PC-9 (cell line): ENCODE results near the gene ACACA. TPM values are rescaled to one million over a fixed set of nuclear protein-coding genes. Genes with fewer than 3 reads are reported as not detected.
"Not testable (repeated sequence)": the region's sequence is repeated elsewhere in the genome, so short reads cannot be mapped to it uniquely, and the experiment has no call there.

ENCODE experiments used
- BruUV-seq: library from RNA; stranded (reverse); fragments of 400-500 nt; replicated peaks from 2 replicates; lab custom pipeline; 2021; lab: Mats Ljungman, UMichigan
- CTCF ChIA-PET: fragments of 300-600 bp; sonication (Branson Sonifier 250); formaldehyde crosslinking; loops from one replicate; lab custom pipeline; 2022; ENCODE audit warnings: antibody characterized with exemption; lab: Charles Lee
- POLR2A ChIA-PET: fragments of 300-600 bp; sonication (Branson Sonifier 250); formaldehyde crosslinking; loops from one replicate; lab custom pipeline; 2022; ENCODE audit warnings: antibody characterized with exemption; ENCODE audit not compliant: unreplicated experiment; lab: Charles Lee
- DNase-seq, 2 experiments: peaks; one replicate each; pipeline versions ENCODE4 v3.0.0 to v3.0.0-alpha.2; 2015 to 2022; ENCODE audit warnings: mixed read lengths in 1 of 2
- H2AFZ ChIP-seq: fragments of 200-600 bp; sonication (generic); 2 replicates; pipeline ENCODE4 v1.8.1; 2017; ENCODE audit warnings: antibody characterized with exemption
- H3F3A ChIP-seq: fragments of 200-600 bp; sonication (generic); 2 replicates; pipeline ENCODE4 v1.8.1; 2017; ENCODE audit warnings: antibody characterized with exemption, mild to moderate bottlenecking, low read depth; ENCODE audit not compliant: insufficient read depth
- H3K27ac ChIP-seq: fragments of 200-600 bp; sonication (generic); 2 replicates; pipeline ENCODE4 v1.6.1; 2016; ENCODE audit warnings: mixed run types
- H3K27me3 ChIP-seq: fragments of 200-600 bp; sonication (generic); 2 replicates; pipeline ENCODE4 v1.6.1; 2016; ENCODE audit warnings: low read depth, mixed run types; ENCODE audit not compliant: insufficient read depth
- H3K36me3 ChIP-seq: fragments of 200-600 bp; sonication (generic); 2 replicates; pipeline ENCODE4 v1.6.1; 2016; ENCODE audit warnings: low read depth, mixed run types
- H3K4me1 ChIP-seq: fragments of 200-600 bp; sonication (generic); replicated peaks from 2 replicates; pipeline ENCODE4 v1.6.1; 2016; ENCODE audit warnings: mixed run types; ENCODE audit not compliant: insufficient read depth
- H3K4me2 ChIP-seq: fragments of 200-600 bp; sonication (generic); 2 replicates; pipeline ENCODE4 v1.6.1; 2017; ENCODE audit warnings: mixed run types
- H3K4me3 ChIP-seq: fragments of 200-600 bp; sonication (generic); 2 replicates; pipeline ENCODE4 v1.6.1; 2016; ENCODE audit warnings: mixed run types
- H3K79me2 ChIP-seq: fragments of 200-600 bp; sonication (generic); 2 replicates; pipeline ENCODE4 v1.6.1; 2017; ENCODE audit warnings: low read depth, mixed run types
- H3K9me2 ChIP-seq: fragments of 200-600 bp; sonication (generic); 2 replicates; pipeline ENCODE4 v1.8.1; 2017; ENCODE audit warnings: mild to moderate bottlenecking; ENCODE audit not compliant: insufficient read depth
- H3K9me3 ChIP-seq: fragments of 200-600 bp; sonication (generic); 2 replicates; pipeline ENCODE4 v1.8.1; 2016; ENCODE audit warnings: low read depth; ENCODE audit not compliant: insufficient read depth
- H4K20me1 ChIP-seq: fragments of 200-600 bp; sonication (generic); 2 replicates; pipeline ENCODE4 v1.8.1; 2017; ENCODE audit not compliant: insufficient read depth
- EZH2 ChIP-seq: fragments of 200-600 bp; sonication (generic); IDR thresholded peaks from 2 replicates; pipeline ENCODE4 v1.8.0; 2017; ENCODE audit warnings: antibody characterized with exemption, low read depth
- intact Hi-C: fragments of 100-400 bp; cut with micrococcal nuclease; formaldehyde crosslinking; loops from one replicate; pipeline ENCODE4 v1.10.0; 2022; ENCODE audit not compliant: unreplicated experiment
- total RNA-seq: library from RNA; stranded (reverse); gene quantifications from 2 replicates; pipeline ENCODE4 v1.2.3, GENCODE V29; 2021
- TF ChIP-seq, protein P1 (sequence below): fragments of 200-600 bp; sonication (generic); conservative IDR thresholded peaks from 2 replicates; pipeline ENCODE4 v1.6.1; 2017; ENCODE audit warnings: mixed run types, antibody characterized with exemption, mild to moderate bottlenecking, moderate library complexity

ACACA gene
- total RNA-seq, 1 experiment from 2014 or later: 185 TPM

DNA sequence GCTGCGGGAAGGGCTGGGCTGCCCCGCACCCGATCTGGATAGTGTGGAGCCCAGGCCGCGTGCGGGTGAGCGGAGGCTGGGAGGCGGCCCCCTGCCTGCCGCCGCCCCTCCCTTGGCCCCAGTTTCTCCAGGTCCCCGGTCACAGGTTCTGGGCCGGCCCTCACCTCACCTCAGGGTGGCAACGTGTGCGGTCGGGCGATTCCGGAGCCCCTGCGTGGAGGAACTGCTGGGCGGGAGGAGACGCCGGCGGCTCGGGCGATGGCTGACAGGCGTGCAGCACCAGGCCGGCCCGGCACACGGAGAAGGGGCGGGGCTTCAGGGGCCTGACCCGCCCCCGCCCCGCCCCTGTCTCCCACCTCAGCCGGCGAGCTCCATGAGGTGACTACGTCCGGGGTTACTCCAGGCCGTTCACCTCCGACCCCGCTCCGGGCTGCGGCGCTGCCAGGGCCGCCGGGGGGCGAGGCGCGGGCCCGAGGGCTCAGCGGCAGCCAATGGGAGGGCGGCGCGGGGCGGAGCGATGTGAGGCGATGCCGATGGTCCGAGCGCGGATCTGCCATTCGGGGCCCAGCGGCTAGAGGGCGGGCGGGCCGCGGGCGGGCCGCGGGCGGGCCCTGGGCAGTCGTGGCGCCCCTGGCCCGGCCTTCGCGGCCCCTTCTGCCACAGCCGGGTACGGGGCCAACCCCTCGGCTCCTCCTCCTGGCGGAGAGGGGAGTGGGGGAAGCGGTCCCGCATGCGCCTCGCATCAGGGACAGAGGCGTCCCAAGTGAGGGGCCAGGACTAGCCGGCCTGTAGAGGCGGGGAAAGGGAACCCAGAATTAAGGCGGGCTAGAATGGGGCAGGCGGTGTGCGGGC is 47.6 kb downstream of the ACACA start:
- Histone ChIP-seq H3K27me3 (no peaks in the 10 kb centered on the region), H3K4me2 (peak overlapping the region; percentile 97), H3K79me2 (peaks cover 48% of the 10 kb centered on the region), H3K4me3 (peak overlapping the region; percentile 97), H2AFZ (peak overlapping the region; percentile 81), H3K36me3 (peaks cover 15% of the 10 kb centered on the region), H3F3A (peaks cover 22% of the 10 kb centered on the region; the same call in 1 of the 2 replicates), H3K4me1 (peaks cover 51% of the 10 kb centered on the region), H3K9me3 (no peaks in the 10 kb centered on the region), H3K9me2 (no peaks in the 10 kb centered on the region), H3K27ac (peak overlapping the region; percentile 88), H4K20me1 (peaks cover 15% of the 10 kb centered on the region)
- ChIA-PET CTCF (interaction anchor here (1.0 kb wide), 1 partner anchor 14 kb away, joined by 3 read pairs; no protein-coding TSS in a partner anchor), POLR2A (interaction anchor here (0.6 to 0.7 kb wide), 6 partner anchors 14 to 469 kb away, joined by 3 to 5 read pairs (median 4); partner anchors contain the start of gene DUSP14)
- no TSS peak for BruUV-seq
- intact Hi-C loops: loop anchor here (5.0 kb wide), 2 partner anchors 38 to 757 kb away; partner anchors contain the start of gene MRM1
- TF ChIP-seq, protein P1, sequence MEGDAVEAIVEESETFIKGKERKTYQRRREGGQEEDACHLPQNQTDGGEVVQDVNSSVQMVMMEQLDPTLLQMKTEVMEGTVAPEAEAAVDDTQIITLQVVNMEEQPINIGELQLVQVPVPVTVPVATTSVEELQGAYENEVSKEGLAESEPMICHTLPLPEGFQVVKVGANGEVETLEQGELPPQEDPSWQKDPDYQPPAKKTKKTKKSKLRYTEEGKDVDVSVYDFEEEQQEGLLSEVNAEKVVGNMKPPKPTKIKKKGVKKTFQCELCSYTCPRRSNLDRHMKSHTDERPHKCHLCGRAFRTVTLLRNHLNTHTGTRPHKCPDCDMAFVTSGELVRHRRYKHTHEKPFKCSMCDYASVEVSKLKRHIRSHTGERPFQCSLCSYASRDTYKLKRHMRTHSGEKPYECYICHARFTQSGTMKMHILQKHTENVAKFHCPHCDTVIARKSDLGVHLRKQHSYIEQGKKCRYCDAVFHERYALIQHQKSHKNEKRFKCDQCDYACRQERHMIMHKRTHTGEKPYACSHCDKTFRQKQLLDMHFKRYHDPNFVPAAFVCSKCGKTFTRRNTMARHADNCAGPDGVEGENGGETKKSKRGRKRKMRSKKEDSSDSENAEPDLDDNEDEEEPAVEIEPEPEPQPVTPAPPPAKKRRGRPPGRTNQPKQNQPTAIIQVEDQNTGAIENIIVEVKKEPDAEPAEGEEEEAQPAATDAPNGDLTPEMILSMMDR: no peak
- TF ChIP-seq EZH2: no peak
- peak; percentile 88 to 98 for DNase-seq

DNA sequence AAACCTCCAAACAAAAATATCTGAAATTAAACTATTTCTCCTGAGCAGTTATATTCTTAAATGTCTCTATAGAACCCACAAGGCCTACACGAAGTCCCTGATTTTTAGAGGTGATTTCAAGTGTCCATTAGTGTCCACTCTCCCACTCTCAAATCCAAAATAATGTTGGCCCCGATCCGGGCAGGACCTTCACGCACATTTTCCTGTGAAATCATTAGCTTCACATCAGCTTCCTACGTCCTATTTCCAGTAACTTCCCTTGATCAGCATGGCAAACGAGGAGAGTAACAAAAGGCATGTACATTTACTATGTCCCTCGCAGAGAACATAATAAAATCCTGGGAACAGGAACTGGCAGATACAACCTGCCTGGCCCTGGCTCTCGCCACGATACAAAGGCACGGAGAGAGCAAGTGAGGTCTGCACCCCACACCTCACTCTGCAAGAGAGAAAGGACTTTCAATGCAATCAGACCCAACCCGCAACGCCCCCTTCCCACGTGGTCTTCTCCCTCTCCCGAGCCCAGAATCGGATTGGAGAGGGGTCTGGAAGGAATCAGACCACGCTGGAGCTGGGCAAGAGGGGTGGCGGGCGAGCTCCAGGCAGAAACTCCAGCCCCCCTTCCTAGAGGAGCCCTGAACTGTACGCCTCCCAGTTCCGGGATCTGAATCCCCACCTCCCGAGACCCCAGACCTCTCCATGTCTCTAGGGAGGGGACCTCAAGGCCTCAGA is 48.4 kb downstream of the ACACA start:
- peaks cover 56% of the 10 kb centered on the region for H3K79me2 ChIP-seq
- no peaks in the 10 kb centered on the region for H3K9me2 ChIP-seq
- no peaks in the 10 kb centered on the region for H3K9me3 ChIP-seq
- intact Hi-C loops: loop anchor here (5.0 kb wide), 2 partner anchors 39 to 756 kb away; partner anchors contain the start of gene MRM1
- TSS peak; percentile 50 for BruUV-seq
- peak; percentile 62 to 67 for DNase-seq
- ChIA-PET CTCF (interaction anchor here (1.0 kb wide), 1 partner anchor 15 kb away, joined by 3 read pairs; no protein-coding TSS in a partner anchor), POLR2A (interaction anchor here (0.6 to 0.7 kb wide), 3 partner anchors 32 to 470 kb away, joined by 3 to 5 read pairs (median 3); partner anchors contain the start of gene DUSP14)
- no peak for TF ChIP-seq EZH2
- TF ChIP-seq, protein P1: no peak
- peak overlapping the region; percentile 88 for H3K27ac ChIP-seq
- peaks cover 18% of the 10 kb centered on the region for H4K20me1 ChIP-seq
- H3K36me3 ChIP-seq: peaks cover 21% of the 10 kb centered on the region
- H3K4me1 ChIP-seq: peaks cover 51% of the 10 kb centered on the region
- peak overlapping the region; percentile 81 for H2AFZ ChIP-seq
- H3K4me3 ChIP-seq: peak overlapping the region; percentile 97
- H3K27me3 ChIP-seq: no peaks in the 10 kb centered on the region
- peaks cover 22% of the 10 kb centered on the region; the same call in 1 of the 2 replicates for H3F3A ChIP-seq
- peak overlapping the region; percentile 97 for H3K4me2 ChIP-seq

DNA sequence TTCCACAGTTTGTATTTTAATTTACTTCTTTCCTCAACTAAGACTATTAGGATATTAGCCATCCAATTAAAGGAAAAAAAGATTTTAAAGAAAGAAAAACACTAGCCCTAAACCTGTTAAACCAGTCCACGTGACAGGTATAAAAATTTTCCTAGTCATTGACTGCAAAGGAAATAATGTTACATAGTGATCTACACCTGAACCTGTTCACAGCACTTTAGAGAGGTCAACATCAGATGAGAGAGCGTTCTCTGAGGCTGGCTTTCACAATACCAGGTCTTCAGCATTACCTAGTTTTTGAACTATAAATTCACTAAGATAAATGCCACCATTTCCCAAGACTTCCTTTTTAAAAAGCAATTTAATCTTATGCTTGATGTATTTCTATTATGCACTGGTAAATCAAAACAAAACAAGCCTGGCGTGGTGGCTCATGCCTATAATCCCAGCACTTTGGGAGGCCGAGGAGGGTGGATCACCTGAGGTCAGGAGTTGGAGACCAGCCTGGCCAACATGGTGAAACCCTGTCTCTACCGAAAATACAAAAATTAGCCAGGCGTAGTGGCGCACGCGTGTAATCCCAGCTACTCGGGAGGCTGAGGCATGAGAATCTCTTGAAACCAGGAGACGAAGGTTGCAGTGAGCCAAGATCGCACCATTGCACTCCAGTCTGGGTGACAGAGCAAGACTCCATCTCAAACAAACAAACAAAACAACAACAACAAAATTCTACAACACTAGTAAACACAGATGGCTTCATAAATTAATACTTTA is 49.7 kb downstream of the ACACA start:
- DNase-seq: peak in 1 of 2 experiments; percentile 82
- CTCF ChIA-PET, H2AFZ ChIP-seq, H3K9me2 ChIP-seq, BruUV-seq, H3K27me3 ChIP-seq, H3K9me3 ChIP-seq: not testable (repeated sequence)
- Histone ChIP-seq H3K4me1 (peaks cover 51% of the 10 kb centered on the region), H3F3A (peaks cover 26% of the 10 kb centered on the region; the same call in 1 of the 2 replicates), H3K27ac (peak overlapping the region; percentile 88), H3K79me2 (peaks cover 69% of the 10 kb centered on the region), H3K4me3 (peak overlapping the region; percentile 97), H3K4me2 (peak overlapping the region; percentile 97), H4K20me1 (peaks cover 18% of the 10 kb centered on the region), H3K36me3 (peaks cover 32% of the 10 kb centered on the region)
- POLR2A ChIA-PET: interaction anchor here (0.8 kb wide), 1 partner anchor 18 kb away, joined by 21 read pairs; no protein-coding TSS in a partner anchor
- intact Hi-C loops: loop anchor here (2.0 to 5.0 kb wide), 3 partner anchors 40 to 755 kb away; partner anchors contain the start of gene MRM1

GRCh38 chr17:37346863-37347402 is 59.7 kb downstream of the ACACA start:
- POLR2A ChIA-PET, H3K4me3 ChIP-seq, H3K27ac ChIP-seq, H3K36me3 ChIP-seq, H2AFZ ChIP-seq, H3K27me3 ChIP-seq, H3K9me3 ChIP-seq, H3K4me2 ChIP-seq, H3K4me1 ChIP-seq, intact Hi-C loops, CTCF ChIA-PET, DNase-seq, H3K9me2 ChIP-seq, BruUV-seq: not testable (repeated sequence)
- H4K20me1 ChIP-seq: peaks cover 49% of the 10 kb centered on the region
- H3K79me2 ChIP-seq: peaks cover 90% of the 10 kb centered on the region
- peaks cover 11% of the 10 kb centered on the region for H3F3A ChIP-seq
